Activated naive CD4-positive, alpha-beta T cell treated with anti-CD3 and anti-CD28 coated beads, Interleukin-2, amount 50 U/mL, for 16 hours (primary cell): ENCODE data around the gene SLC32A1.

Experiments used
- DNase-seq: peaks from one replicate; pipeline ENCODE4 v3.0.0-alpha.2; 2020

Gene SLC32A1

DNA sequence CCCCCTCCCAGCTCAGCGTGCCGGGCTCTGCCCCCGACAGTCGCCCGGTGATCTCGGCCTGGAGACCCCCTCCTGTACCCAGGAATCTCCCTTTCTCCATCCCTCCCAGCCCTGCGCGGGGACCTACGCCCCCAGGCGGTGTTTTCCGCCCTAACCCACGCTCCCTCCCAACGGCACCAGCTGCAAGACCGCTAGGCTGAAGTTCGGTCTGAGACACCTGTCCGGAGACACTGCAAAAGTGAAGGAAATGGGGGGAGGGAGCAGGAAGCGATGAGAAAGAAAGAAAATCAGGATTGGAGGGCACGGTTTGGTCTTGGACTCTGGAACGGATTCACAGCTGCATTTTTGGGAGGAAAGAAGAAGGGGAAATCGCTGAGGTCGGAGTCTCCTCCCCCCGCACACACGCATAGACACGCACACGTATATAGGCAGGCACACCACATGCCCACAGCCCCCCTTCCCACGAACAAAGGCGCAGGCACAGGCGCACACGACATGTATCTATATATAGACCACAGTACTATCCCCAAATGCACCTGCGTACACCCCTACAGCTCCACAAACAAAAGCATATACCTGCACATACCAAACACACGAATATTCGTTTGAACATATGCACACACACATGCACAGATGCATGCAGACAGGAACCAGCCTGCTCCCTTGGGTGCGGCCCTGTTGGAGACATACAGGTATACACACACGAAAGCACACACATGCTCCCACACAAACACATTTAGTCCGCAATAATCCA, 1.0 kb downstream of the SLC32A1 start:
- DNase-seq: no peak

DNA sequence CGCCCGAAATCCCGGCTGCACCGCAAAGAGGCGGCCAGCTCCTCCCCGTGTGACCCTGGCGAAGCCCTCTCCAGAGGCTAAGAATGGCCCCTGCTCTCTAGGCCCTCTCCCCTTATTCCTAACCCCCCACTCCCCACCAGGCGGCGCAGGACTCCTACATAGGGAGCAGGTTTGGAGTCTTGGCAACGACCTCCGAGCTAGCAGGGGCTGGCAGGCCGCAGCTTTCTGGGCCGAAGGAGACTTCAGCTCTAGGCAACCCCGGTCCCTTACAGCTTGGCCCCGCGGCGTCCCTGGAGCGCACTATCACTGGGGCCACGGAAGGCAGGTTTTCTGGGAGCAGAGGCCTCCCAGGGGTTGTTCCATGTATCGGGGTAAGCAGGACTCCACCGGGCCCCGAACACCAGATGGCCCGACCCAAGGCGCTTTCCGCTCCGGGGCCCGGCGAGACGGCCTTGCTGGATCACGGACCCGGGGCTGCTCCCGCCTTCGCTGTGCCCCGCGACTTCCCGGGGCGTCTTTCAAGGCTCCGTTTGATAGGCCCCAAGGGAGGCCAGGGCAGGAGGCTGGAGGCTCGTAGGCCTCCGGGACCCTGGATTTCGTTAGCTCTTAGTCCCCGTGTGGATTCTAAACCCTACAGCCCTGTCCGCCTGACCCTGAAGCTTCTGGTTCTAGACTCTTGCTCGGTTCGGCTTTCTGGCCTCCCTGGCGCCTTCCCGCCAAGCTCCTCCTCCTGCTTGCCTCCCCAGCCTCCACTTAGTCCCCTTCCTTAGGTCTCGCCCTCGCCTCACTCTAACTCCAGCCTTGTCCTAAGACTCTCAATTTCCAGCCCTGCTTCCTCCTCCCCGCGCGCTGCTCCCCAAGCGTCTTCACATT, 1.9 kb downstream of the SLC32A1 start:
- DNase-seq: peak; percentile 44

DNA sequence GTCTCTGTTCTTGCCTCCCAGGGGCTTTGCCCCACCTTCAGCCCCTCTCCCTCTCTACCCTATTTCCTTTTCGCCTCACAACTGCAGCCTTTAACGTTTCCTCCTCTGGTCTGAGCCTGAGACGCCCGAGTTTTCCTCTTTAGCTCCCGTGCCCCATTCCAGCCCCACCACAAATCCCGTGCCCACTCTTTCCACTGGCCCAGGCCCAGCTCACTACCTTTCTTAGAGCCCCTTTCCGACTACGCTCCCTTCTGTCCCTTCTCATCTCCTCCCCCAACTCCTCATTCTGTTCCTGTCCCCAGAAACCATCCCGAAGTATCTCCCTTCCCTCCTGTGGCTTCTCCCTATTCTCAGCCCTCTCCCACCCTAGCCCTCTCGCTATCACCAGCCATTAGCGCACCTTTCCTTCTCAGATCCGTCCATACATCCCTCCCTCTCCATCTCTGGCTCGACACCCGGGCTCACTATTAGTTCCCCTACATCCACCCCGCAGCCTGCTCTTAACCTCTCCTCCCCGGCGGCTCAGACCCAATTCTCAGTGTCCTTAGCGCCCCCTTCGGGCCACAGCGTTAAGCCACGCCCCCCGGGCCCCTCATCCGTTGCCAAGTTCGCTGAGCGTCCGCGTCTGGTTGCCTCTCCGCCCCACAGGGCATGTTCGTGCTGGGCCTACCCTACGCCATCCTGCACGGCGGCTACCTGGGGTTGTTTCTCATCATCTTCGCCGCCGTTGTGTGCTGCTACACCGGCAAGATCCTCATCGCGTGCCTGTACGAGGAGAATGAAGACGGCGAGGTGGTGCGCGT, 2.7 kb downstream of the SLC32A1 start:
- DNase-seq: peak; percentile 58

DNA sequence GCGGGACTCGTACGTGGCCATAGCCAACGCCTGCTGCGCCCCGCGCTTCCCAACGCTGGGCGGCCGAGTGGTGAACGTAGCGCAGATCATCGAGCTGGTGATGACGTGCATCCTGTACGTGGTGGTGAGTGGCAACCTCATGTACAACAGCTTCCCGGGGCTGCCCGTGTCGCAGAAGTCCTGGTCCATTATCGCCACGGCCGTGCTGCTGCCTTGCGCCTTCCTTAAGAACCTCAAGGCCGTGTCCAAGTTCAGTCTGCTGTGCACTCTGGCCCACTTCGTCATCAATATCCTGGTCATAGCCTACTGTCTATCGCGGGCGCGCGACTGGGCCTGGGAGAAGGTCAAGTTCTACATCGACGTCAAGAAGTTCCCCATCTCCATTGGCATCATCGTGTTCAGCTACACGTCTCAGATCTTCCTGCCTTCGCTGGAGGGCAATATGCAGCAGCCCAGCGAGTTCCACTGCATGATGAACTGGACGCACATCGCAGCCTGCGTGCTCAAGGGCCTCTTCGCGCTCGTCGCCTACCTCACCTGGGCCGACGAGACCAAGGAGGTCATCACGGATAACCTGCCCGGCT, 3.4 kb downstream of the SLC32A1 start:
- DNase-seq: peak; percentile 12

DNA sequence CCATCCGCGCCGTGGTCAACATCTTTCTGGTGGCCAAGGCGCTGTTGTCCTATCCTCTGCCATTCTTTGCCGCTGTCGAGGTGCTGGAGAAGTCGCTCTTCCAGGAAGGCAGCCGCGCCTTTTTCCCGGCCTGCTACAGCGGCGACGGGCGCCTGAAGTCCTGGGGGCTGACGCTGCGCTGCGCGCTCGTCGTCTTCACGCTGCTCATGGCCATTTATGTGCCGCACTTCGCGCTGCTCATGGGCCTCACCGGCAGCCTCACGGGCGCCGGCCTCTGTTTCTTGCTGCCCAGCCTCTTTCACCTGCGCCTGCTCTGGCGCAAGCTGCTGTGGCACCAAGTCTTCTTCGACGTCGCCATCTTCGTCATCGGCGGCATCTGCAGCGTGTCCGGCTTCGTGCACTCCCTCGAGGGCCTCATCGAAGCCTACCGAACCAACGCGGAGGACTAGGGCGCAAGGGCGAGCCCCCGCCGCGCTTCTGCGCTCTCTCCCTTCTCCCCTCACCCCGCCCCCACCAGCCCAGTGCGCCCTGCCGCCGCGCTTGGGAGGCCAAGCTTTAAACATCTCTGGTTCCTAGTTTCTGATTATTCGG, 4.0 kb downstream of the SLC32A1 start:
- DNase-seq: no peak

DNA sequence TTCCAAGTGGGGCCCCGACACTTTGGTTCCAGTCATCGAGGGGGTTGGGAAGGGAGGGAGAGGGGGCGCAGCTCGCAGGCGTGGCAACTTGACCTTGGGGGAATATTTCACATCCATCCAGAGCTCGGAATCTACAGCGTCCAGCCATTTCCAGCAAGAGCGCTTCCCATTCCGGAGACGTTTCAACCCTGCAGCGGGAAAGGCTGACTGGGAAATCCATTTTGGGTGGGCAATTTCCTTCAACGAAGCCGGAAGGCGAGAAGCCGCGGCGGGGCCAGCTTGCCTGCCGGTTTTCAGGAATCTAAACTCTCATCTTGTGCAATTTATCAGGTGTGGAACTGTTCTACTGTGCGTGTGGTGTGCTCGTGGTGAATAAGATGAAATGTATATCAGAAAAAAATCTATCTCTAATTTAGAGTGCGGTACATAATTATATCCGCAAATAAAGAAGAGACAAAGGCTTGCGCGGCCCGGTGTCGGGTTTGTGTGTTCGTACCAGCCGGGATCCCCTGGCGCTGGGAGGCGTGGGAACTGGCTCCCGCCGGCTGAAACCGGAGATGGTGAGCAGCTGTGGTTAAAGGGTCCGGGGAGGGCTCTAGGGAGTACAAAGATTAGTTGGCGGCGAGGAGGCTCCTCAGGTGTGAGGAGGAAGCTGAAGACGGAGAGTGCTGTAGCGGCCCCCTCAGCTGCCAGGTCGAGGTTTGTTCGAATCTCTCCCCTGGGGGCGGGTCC, 4.8 kb downstream of the SLC32A1 start:
- DNase-seq: peak; percentile 14

DNA sequence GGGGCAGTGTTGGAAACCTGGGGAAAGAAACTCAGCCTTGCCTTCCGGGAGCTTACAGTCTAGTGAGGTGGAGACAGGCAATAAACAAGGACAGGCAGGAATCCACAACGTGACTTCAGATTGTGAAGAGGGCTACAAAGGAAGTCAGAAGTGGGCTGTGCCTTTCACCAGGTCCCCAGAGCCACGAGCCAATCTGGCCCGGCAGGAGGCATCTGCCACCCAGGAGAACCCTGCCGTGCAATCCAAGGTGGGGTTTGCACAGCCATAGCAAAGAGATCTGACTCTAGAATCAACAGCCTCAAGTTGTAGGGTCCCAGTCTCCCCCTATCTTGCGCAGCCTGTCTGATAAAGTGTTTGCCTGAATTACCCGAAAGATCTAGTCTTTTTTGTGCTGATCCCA, 5.5 kb downstream of the SLC32A1 start:
- DNase-seq: peak; percentile 18

DNA sequence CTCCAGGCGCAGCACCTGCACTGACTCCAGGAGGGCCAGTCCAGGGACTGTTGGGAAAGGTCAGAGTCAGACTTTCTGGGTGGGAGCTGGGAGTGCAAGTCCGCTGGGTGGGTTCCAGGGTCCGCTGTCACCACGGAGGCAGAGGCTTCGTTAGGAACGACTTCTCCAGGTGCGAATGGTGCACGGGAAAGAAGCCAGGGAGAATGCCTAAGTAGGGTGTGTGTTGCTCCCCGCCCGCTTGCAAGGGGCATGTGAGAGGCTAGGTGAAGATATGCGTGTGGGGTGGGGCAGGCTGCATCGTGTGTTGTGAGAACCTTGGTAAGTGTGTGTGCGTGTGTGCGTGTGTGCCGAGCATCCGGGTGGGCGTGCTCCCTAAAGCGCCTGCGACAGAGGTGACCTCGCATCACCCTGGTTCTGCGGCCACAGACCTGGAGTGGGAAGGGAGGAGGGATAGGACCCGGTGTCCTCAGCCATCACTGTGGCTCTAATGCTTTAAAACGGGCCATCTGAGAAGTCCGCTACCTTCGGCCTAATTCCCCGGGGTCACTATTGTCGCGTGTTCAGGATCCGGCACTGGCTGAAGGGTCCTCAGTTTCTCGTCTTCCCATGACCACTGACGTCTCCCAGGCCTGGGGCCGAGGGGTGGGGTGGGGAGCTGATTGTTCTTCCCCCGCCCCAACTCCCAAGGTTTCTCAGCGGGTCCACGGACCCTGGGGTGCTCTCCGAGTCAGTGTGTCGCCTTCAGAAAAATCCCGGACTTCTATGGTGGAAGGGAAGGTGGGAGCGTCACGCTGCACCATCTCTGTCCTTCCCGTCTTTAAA, 6.1 kb downstream of the SLC32A1 start:
- peak; percentile 19 for DNase-seq

DNA sequence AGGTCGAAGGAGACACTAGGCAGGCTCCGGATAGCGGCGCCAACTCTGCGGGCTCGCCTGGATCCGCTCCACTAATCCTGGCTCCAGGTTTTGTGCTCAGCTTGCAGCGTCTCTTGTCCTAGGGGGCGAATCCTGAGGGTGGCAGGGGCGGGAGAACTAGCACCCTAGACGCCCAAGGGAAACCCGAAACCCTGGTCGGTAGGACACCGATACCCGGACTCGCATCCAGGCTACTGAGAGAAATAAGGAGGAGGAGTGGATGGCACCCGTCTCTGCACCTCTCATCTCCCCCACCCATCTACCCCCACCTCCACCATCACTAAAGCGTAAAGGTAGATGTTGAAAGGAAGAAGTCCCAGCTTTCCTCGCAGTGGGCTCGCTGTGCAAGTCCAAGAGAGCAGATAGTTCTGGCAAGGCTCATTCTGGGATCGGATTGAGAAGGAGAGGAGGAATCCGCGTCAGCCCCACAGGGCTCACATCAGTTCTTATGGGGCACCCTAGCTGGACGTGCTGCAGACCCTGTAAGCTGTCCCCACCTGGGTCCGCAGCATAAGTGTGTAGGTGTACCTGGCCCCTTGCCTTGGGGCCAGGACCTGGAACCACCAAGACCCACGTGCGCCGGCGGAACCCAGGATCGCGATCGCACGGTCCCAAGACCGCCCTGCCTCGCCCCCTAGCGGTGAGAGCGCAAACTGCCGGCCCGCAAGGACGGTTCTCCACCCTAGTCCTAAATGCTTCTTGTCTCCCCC, 6.9 kb downstream of the SLC32A1 start:
- DNase-seq: peak; percentile 82

DNA sequence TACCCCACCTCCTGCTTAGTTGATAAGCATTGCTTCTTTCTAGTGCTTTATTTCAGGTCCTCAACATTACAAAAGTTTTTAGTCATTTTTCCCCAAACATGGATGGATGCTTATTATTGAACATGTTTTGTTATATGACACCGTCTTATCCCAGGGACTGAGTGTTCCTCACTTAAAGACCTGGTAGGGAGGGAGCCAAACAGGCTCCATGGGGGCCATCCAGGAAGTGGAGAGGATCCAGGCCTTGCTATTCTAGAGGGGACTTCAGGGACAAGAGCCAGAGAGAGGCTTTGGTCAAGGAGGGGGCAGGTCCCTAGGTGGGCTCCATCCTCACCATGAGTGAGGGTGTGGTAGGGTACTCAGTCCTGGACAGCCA, 7.4 kb downstream of the SLC32A1 start:
- DNase-seq: no peak

DNA sequence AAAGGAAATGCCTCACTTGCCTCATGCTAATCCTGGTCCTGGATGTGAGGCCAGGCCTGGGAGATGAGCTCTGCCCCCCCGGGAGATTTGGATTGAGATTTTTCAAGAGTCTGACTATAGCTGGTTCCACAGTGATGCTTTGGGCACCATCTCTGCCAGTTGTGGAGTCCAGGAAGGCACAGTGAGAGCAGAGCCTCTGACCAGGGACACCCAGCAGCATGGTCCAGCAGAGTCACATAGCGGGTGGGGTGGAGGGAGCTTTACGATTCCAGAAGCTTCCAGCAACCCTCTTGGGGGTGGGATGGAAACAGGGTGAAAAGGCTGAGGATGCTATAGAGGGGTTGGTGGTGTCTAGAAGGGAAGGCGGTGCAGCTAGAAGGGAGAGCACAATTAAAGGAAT, 8.7 kb downstream of the SLC32A1 start:
- DNase-seq: no peak

DNA sequence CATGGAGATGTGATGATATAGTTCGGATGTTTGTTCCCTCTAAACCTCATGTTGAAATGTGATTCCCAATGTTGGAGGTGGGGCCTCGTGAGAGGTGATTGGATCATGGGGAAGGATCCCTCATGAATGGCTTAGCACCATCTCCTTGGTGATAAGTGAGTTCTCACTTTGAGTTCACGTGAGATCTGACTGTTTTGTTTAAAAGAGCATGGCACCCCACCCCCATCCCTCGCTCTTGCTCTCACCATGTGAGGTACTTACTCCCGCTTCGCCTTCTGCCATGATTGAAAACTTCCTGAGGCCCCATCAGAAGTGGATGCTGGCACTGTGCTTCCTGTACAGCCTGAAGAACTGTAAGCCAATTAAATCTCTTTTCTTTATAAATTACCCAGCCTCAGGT, 10.9 kb downstream of the SLC32A1 start:
- DNase-seq: no peak

DNA sequence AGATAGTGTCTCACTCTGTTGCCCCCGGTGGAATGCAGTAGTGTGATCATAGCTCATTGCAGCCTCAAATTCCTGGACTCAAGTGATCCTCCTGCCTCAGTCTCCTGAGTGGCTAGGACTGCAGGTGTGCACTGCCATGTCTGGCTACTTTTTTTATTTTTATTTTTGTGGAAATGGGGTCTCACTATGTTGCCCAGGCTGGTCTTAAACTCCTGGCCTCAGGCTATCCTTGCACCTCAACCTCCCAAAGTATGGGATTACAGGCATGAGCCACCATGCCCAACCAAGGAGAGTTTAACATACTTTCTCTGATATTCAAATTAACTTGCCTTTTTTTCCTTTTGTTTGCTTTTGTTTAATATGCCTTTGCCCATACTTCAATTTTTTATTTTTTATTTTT, 13.6 kb downstream of the SLC32A1 start:
- DNase-seq: no peak

DNA sequence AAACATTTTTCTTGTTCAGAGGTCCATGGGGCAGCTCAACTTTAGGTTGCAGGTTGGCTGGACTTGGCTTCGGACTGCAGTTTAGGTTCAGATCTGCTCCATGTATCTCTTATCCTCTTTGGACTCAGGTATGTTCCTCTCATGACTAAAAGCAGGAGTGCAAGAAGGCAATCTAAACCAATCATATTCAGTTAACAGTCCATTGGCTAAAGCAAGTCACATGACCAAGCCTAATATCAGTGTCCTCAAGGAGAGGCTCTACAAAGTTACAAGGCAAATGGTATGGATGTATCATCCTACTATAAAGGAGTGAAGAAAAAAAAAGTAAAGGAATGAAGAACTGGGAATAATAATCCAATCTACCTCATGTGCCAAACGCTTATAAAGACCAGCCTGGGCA, 21.5 kb downstream of the SLC32A1 start:
- DNase-seq: no peak

DNA sequence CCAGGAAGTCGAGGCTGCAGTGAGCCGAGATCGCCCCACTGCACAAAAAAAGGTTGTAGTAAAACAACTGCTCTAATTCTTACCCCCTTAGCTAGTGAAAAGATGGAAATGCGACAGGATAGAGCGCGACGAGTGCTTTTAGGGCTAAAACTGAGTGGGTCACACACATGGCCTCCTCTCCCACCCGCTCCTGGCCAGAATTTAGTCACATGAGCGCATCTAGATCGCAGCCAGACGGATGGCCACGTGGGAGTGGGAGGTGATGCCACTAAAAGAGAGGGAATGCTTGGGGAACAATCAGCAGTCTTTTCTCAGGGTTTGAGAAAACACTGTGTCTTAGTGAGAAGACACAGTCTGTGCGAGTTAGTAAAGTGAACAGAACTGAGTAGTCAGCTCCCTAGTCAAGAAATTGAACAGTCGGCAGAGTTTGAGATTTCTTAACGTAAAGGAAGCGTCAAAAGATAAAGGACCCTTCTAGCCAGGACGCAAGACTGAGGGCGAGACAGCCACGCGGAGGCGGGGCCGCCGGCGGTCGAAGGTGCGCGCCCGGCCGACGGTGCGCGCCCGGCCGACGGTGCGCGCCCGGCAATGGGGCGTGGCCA, 23.3 kb downstream of the SLC32A1 start:
- DNase-seq: no peak

DNA sequence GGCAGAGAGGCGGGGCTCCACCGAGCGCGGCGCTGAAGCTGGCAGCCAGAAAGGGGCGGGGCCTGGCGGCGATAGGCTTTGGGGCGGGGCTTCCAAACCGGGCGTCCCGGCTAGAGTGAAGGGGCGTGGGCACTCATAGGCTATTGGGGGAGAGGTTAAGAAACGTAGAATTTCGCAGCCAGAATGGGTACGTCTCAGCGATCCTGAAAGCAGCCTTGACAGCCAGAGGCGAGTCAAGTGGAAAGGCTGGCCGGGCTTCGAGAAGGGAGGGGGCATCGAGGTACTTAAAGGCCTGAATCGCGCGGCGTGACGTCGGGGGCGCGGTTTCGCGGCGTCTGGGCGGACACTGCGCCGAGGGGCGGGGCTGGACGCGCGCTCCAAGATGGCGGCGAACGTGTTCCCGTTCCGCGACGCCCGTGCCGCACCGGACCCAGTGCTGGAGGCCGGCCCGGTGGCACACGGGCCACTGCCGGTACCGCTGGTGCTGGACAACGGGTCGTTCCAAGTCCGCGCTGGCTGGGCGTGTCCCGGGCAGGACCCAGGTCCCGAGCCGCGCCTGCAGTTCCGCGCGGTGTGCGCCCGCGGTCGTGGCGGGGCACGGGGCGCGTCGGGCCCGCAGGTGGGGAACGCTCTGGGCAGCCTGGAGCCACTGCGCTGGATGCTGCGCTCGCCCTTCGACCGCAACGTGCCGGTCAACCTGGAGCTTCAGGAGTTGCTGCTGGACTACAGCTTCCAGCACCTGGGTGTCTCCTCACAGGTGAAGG, 24.0 kb downstream of the SLC32A1 start, which contains the start of gene ACTR5:
TSS of gene ACTR5 (plus strand) at position 364 of the 764 bp plus-strand sequence. CDS start at position 383, 19 bp downstream.
- DNase-seq: peak; percentile 98

DNA sequence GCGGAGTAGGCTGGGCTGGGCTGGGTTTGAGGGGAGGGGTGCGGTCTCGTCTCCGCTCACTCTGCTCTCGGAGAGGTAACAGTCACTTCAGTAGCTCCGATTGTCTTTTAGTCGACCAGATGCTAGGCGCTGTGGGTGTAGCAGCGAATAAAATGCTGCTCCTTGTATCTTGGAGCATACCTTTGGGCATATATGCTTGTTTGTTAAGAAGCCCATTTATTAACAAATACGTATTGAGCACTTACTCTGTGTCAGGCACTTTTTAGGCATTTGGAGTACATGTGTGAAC, 24.5 kb downstream of the SLC32A1 start:
- peak; percentile 71 for DNase-seq

DNA sequence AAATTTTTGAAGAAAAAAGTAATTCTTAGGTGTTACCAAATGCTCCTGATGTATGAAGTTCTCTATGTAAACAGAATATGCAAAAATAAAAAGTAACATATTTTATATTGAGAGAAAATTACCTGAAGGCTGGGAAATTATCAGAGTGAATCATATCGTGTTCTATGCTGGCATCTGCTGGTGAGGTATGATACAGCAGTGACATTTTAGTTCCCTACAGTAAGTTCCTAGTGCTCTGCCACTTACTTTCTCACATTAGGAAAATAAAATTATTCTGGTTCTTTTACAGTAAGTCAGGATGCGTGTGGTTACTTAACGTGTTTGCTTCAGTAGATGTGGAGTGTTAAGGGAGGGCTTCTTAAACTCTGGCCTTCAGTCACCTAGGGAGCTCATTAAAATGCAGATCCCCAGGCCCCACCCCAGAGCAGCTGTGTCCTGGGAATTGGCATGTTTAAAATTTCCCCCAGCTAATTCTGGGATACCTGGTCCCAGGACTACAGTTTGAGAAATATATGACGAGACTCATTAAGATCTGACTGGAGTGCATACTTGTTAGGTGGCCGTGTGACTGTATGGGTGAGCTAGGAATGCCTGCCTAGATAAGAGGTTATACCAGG, 27.2 kb downstream of the SLC32A1 start:
- DNase-seq: peak; percentile 15

DNA sequence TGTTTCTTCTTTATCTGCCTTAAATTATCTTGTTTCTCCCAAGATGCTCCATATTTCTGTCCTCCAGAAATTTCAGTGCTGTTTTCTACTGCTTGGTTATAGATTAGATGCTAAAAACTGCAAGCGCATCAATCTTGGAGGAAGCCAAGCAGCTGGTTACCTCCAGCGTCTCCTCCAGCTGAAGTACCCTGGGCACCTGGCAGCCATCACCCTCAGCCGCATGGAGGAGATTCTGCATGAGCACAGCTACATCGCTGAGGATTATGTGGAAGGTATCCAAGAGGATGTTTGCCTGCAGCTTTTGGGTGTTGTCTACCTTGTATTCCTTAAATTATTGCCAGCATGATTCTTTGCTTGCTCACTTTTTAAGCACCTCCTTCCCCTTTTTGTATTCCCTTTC, 27.7 kb downstream of the SLC32A1 start:
- DNase-seq: no peak
